Measurements from ENCODE around the gene MICOS13. TPM values are rescaled to one million over a fixed set of nuclear protein-coding genes. Genes with fewer than 3 reads are reported as not detected.

Gene MICOS13
- polyA plus RNA-seq, 1 of the 3 experiments (the other 2 are of a cell fraction) = 112 TPM

DNA sequence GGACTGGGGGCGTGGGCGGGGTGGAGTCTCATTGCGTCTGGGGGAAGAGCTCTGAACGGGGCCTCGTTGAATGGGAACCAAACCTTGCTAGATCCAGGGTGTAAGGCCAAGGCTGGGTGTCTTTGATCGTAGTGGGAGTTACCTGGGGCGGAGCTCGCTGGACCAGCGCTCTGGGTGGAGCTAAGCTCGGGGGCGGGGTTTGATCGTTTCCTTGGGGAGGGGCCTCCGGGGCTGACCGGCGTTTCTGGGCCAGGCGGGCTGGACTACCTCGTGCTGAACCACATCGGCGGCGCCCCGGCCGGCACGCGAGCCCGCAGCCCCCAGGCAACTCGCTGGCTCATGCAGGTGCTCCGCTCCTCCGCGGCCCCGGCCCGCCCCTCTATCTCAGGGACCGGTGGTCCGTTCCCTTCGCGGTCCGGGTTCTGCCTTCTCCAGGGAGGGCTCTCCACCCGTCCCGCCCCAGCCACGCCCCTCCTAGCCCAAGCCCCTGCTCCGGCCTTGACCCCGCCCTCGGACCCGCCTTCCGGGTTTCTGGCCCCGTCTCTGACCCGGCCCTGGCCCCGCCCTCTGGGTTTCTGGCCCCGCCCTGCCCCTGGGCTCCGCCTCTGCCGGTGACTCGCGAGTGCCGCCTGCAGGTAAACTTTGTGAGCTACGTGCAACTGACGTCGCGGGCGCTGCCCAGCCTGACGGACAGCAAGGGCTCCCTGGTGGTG lies 6.5 kb upstream of the MICOS13 start:
- peak overlapping the region; percentile 55 to 68 for H3K4me3 ChIP-seq (ENCODE audit: low read depth in 2 of 2, low read length in 1 of 2)
- H3K79me2 ChIP-seq (ENCODE audit: insufficient read depth) = peaks cover 17% of the 10 kb centered on the region
- peak overlapping the region; percentile 52 to 72; a peak in 2 of 4 replicates for H3K27ac ChIP-seq (ENCODE audit: low read depth in 2 of 2, low read length in 1 of 2)
- H3K9ac ChIP-seq = peak overlapping the region; percentile 57; the same call in 1 of the 2 replicates
- no peak overlapping the region for H2AFZ ChIP-seq (ENCODE audit: low read depth)
- peak; percentile 99 for DNase-seq
- ChIA-PET POLR2A (interaction anchor here (0.6 to 1.0 kb wide), 2 partner anchors 27 to 64 kb away, joined by 3 read pairs; partner anchors contain the start of genes SAFB and SAFB2), CTCF (interaction anchor here (0.6 to 1.9 kb wide), 14 partner anchors 10 to 218 kb away, joined by 3 to 14 read pairs (median 3); partner anchors contain the start of genes CATSPERD, LONP1, SAFB and SAFB2)
- no peaks in the 10 kb centered on the region for H3K9me3 ChIP-seq
- no peaks in the 10 kb centered on the region for H3K9me2 ChIP-seq
- H4K20me1 ChIP-seq (ENCODE audit: insufficient read depth) = peaks cover 17% of the 10 kb centered on the region
- no peaks in the 10 kb centered on the region for H3K27me3 ChIP-seq (ENCODE audit: insufficient read depth)
- 13% methylated on average over 9 of the region's 59 CpGs for WGBS (ENCODE audit: low lambda C conversion rate)
- peaks cover 29% of the 10 kb centered on the region for H3F3A ChIP-seq (replicated peaks; ENCODE audit: insufficient read depth)
- H3K4me1 ChIP-seq (ENCODE audit: control insufficient read depth in 1 of 2, insufficient read depth in 2 of 2, low read depth in 1 of 2, low read length in 1 of 2) = peaks cover 0 to 15% of the 10 kb centered on the region in 2 experiments; a peak in 1 of 4 replicates
- H3K36me3 ChIP-seq (replicated peaks in 1 of 2; ENCODE audit: control insufficient read depth in 1 of 2, insufficient read depth in 2 of 2, low read length in 1 of 2) = peaks cover 0 to 2% of the 10 kb centered on the region in 2 experiments
- peak overlapping the region; percentile 85 for H3K4me2 ChIP-seq
- TF ChIP-seq TAF1 (IDR thresholded peaks at IDR 0.05; ENCODE audit: borderline replicate concordance, low read depth, low read length) (no peak), RCOR1 (IDR thresholded peaks at IDR 0.05; ENCODE audit: low read length) (peak; percentile 41; the same call in 1 of the 2 replicates), MXI1 (IDR thresholded peaks at IDR 0.05; ENCODE audit: low read depth, low read length) (peak; percentile 35; the same call in 1 of the 2 replicates), YY1 (IDR thresholded peaks at IDR 0.05; ENCODE audit: low read depth) (no peak), GABPA (IDR thresholded peaks at IDR 0.05; ENCODE audit: low read depth) (no peak), RAD21 (IDR thresholded peaks at IDR 0.05; ENCODE audit: low read length) (peak; percentile 52), FOXJ3 (CRISPR knock-in tag; IDR thresholded peaks at IDR 0.05) (no peak), MEF2A (IDR thresholded peaks at IDR 0.05; ENCODE audit: borderline replicate concordance, low read depth) (no peak), SIN3A (IDR thresholded peaks at IDR 0.05; ENCODE audit: borderline replicate concordance, low read depth, low read length) (no peak), SMC3 (IDR thresholded peaks at IDR 0.05; ENCODE audit: low read depth, low read length) (peak; percentile 9; the same call in 1 of the 2 replicates), GATA2 (CRISPR knock-in tag; IDR thresholded peaks at IDR 0.05) (no peak), RFX5 (IDR thresholded peaks at IDR 0.05; ENCODE audit: low read length) (no peak), ELF1 (IDR thresholded peaks at IDR 0.05) (0 out of 2 replicates have a peak, but pooled peaks have one; percentile 53), JUND (IDR thresholded peaks at IDR 0.05) (no peak), TCF12 (IDR thresholded peaks at IDR 0.05) (no peak), RXRA (IDR thresholded peaks at IDR 0.05; ENCODE audit: borderline replicate concordance, low read depth) (no peak), NFIC (IDR thresholded peaks at IDR 0.05; ENCODE audit: borderline replicate concordance) (no peak), POLR2AphosphoS5 (IDR thresholded peaks at IDR 0.05; ENCODE audit: low read depth, low read length) (no peak), EZH2phosphoT487 (IDR thresholded peaks at IDR 0.05; ENCODE audit: borderline replicate concordance, low read depth) (no peak), FOSL2 (IDR thresholded peaks at IDR 0.05; ENCODE audit: borderline replicate concordance, low read depth) (no peak)
- TF ChIP-seq, protein P1, sequence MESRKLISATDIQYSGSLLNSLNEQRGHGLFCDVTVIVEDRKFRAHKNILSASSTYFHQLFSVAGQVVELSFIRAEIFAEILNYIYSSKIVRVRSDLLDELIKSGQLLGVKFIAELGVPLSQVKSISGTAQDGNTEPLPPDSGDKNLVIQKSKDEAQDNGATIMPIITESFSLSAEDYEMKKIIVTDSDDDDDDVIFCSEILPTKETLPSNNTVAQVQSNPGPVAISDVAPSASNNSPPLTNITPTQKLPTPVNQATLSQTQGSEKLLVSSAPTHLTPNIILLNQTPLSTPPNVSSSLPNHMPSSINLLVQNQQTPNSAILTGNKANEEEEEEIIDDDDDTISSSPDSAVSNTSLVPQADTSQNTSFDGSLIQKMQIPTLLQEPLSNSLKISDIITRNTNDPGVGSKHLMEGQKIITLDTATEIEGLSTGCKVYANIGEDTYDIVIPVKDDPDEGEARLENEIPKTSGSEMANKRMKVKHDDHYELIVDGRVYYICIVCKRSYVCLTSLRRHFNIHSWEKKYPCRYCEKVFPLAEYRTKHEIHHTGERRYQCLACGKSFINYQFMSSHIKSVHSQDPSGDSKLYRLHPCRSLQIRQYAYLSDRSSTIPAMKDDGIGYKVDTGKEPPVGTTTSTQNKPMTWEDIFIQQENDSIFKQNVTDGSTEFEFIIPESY (IDR thresholded peaks at IDR 0.05; ENCODE audit: borderline replicate concordance, low read depth) = no peak
- TF ChIP-seq, protein P2, sequence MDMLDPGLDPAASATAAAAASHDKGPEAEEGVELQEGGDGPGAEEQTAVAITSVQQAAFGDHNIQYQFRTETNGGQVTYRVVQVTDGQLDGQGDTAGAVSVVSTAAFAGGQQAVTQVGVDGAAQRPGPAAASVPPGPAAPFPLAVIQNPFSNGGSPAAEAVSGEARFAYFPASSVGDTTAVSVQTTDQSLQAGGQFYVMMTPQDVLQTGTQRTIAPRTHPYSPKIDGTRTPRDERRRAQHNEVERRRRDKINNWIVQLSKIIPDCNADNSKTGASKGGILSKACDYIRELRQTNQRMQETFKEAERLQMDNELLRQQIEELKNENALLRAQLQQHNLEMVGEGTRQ (IDR thresholded peaks at IDR 0.05; ENCODE audit: borderline replicate concordance, low read depth, low read length) = no peak
- TF ChIP-seq, protein P3, sequence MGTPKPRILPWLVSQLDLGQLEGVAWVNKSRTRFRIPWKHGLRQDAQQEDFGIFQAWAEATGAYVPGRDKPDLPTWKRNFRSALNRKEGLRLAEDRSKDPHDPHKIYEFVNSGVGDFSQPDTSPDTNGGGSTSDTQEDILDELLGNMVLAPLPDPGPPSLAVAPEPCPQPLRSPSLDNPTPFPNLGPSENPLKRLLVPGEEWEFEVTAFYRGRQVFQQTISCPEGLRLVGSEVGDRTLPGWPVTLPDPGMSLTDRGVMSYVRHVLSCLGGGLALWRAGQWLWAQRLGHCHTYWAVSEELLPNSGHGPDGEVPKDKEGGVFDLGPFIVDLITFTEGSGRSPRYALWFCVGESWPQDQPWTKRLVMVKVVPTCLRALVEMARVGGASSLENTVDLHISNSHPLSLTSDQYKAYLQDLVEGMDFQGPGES (IDR thresholded peaks at IDR 0.05; ENCODE audit: low read depth, low read length) = no peak
- TF ChIP-seq, protein P4, sequence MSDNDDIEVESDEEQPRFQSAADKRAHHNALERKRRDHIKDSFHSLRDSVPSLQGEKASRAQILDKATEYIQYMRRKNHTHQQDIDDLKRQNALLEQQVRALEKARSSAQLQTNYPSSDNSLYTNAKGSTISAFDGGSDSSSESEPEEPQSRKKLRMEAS (IDR thresholded peaks at IDR 0.05; ENCODE audit: low read depth) = no peak
- TF ChIP-seq, protein P5, sequence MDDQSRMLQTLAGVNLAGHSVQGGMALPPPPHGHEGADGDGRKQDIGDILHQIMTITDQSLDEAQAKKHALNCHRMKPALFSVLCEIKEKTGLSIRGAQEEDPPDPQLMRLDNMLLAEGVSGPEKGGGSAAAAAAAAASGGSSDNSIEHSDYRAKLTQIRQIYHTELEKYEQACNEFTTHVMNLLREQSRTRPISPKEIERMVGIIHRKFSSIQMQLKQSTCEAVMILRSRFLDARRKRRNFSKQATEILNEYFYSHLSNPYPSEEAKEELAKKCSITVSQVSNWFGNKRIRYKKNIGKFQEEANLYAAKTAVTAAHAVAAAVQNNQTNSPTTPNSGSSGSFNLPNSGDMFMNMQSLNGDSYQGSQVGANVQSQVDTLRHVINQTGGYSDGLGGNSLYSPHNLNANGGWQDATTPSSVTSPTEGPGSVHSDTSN (IDR thresholded peaks at IDR 0.05) = peak; percentile 52; the same call in 1 of the 2 replicates
- TF ChIP-seq, protein P6, sequence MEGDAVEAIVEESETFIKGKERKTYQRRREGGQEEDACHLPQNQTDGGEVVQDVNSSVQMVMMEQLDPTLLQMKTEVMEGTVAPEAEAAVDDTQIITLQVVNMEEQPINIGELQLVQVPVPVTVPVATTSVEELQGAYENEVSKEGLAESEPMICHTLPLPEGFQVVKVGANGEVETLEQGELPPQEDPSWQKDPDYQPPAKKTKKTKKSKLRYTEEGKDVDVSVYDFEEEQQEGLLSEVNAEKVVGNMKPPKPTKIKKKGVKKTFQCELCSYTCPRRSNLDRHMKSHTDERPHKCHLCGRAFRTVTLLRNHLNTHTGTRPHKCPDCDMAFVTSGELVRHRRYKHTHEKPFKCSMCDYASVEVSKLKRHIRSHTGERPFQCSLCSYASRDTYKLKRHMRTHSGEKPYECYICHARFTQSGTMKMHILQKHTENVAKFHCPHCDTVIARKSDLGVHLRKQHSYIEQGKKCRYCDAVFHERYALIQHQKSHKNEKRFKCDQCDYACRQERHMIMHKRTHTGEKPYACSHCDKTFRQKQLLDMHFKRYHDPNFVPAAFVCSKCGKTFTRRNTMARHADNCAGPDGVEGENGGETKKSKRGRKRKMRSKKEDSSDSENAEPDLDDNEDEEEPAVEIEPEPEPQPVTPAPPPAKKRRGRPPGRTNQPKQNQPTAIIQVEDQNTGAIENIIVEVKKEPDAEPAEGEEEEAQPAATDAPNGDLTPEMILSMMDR (IDR thresholded peaks at IDR 0.05) = peak; percentile 72

All from SK-N-SH (cell line).